MM.1S (cell line): ENCODE data around the gene CFAP65.

Source experiments
- CTCF ChIP-seq: fragments of 300-600 bp; sonication (generic); IDR thresholded peaks from 2 replicates; pipeline ENCODE4 v1.5.1; 2016; ENCODE audit warnings: antibody characterized with exemption, low read length, mixed read lengths
- EZH2 ChIP-seq: fragments of 300-600 bp; sonication (generic); optimal IDR thresholded peaks from 2 replicates; pipeline ENCODE3; 2017; ENCODE audit warnings: low read depth, mild to moderate bottlenecking, antibody characterized with exemption, low read length, mixed read lengths
- EZH2phosphoT487 ChIP-seq: fragments of 300-600 bp; sonication (generic); IDR thresholded peaks from 2 replicates; pipeline ENCODE4 v1.6.1; 2018; ENCODE audit warnings: antibody characterized with exemption, low read length

- TF ChIP-seq CTCF, result no peak
- TF ChIP-seq EZH2, result no peak
- TF ChIP-seq EZH2phosphoT487, result no peak
Observed at GRCh38 chr2:218990612-218991011, 50.7 kb downstream of the CFAP65 start.
